Kidney epithelial cell (primary cell): ENCODE measurements around the gene PGM1. TPM values are rescaled to one million over a fixed set of nuclear protein-coding genes. Genes with fewer than 3 reads are reported as not detected.

ENCODE experiments used
- DNase-seq: peaks from one replicate; pipeline ENCODE4 v3.0.0-alpha.2; 2010; ENCODE audit warnings: low read depth
- H3K27me3 ChIP-seq: 2 replicates; pipeline ENCODE4 v1.6.0; 2011; ENCODE audit warnings: low read length; ENCODE audit not compliant: control insufficient read depth, insufficient read depth
- H3K36me3 ChIP-seq: 2 replicates; pipeline ENCODE4 v1.5.1; 2011; ENCODE audit warnings: low read length; ENCODE audit not compliant: control insufficient read depth, insufficient read depth
- H3K4me3 ChIP-seq: 2 replicates; pipeline ENCODE4 v1.5.1; 2011; ENCODE audit warnings: low read depth, mild to moderate bottlenecking, control low read depth, low read length
- CTCF ChIP-seq: IDR thresholded peaks from 2 replicates; pipeline ENCODE4 v1.5.1; 2011; ENCODE audit warnings: mild to moderate bottlenecking, moderate library complexity, low read length, control low read depth, inconsistent platforms; ENCODE audit not compliant: insufficient read depth, poor library complexity, severe bottlenecking
- total RNA-seq: library from RNA; depleted of rRNA; stranded (reverse); fragments of >200 nt; gene quantifications from 2 replicates; pipeline ENCODE4 v1.2.3, GENCODE V29; 2015

Gene PGM1
- total RNA-seq, 1 donor from 2014 or later: 36.2 TPM

- no peaks in the 10 kb centered on the region for H3K27me3 ChIP-seq
- no peak for DNase-seq
- H3K4me3 ChIP-seq: no peak overlapping the region
- no peak for TF ChIP-seq CTCF
- no peaks in the 10 kb centered on the region for H3K36me3 ChIP-seq
Measured at GRCh38 chr1:63630666-63631065, 37.5 kb downstream of the PGM1 start.

- no peak for DNase-seq
- H3K4me3 ChIP-seq: no peak overlapping the region
- TF ChIP-seq CTCF: no peak
- H3K36me3 ChIP-seq: no peaks in the 10 kb centered on the region
- no peaks in the 10 kb centered on the region for H3K27me3 ChIP-seq
Measured at GRCh38 chr1:63632110-63632509, 38.9 kb downstream of the PGM1 start.

- no peaks in the 10 kb centered on the region for H3K27me3 ChIP-seq
Measured at GRCh38 chr1:63633281-63633680, 40.1 kb downstream of the PGM1 start.

GRCh38 chr1:63634471-63634870 lies 41.3 kb downstream of the PGM1 start:
- TF ChIP-seq CTCF: no peak
- peak; percentile 51 for DNase-seq
- H3K4me3 ChIP-seq: no peak overlapping the region
- no peaks in the 10 kb centered on the region for H3K27me3 ChIP-seq
- H3K36me3 ChIP-seq: no peaks in the 10 kb centered on the region

More at GRCh38 chr1:63633281-63633680, 40.1 kb downstream of the PGM1 start:
- H3K4me3 ChIP-seq: no peak overlapping the region
- DNase-seq: no peak
- no peak for TF ChIP-seq CTCF
- no peaks in the 10 kb centered on the region for H3K36me3 ChIP-seq

GRCh38 chr1:63635681-63636080 lies 42.5 kb downstream of the PGM1 start:
- no peak for TF ChIP-seq CTCF
- no peak overlapping the region for H3K4me3 ChIP-seq
- no peaks in the 10 kb centered on the region for H3K27me3 ChIP-seq
- no peaks in the 10 kb centered on the region for H3K36me3 ChIP-seq
- no peak for DNase-seq
